Brain microvascular endothelial cell (primary cell): ENCODE results near the gene CDKN2D.

Source experiments
- DNase-seq: peaks from one replicate; pipeline ENCODE4 v3.0.0-alpha.2; 2020
- H3K27ac ChIP-seq: fragments of 250-450 bp; sonication (Bioruptor Pico); 2 replicates; pipeline ENCODE4 v1.5.1; 2020; ENCODE audit warnings: mild to moderate bottlenecking, moderate library complexity
- H3K27me3 ChIP-seq: fragments of 250-450 bp; sonication (Bioruptor Pico); replicated peaks from 2 replicates; pipeline ENCODE4 v1.5.1; 2020; ENCODE audit warnings: mild to moderate bottlenecking
- H3K36me3 ChIP-seq: fragments of 250-450 bp; sonication (Bioruptor Pico); replicated peaks from 2 replicates; pipeline ENCODE4 v1.5.1; 2020; ENCODE audit warnings: mild to moderate bottlenecking
- H3K4me3 ChIP-seq: 2 replicates; pipeline ENCODE4 v1.5.1; 2011; ENCODE audit warnings: low read depth, mild to moderate bottlenecking, control low read depth, low read length, moderate library complexity
- CTCF ChIP-seq: IDR thresholded peaks from 2 replicates; pipeline ENCODE4 v1.5.1; 2011; ENCODE audit warnings: low read depth, mild to moderate bottlenecking, moderate library complexity, low read length, control low read depth, inconsistent platforms; ENCODE audit errors: missing control alignments
- in situ Hi-C: cut with HindIII; loops from 2 replicates; pipeline ENCODE4 v1.10.0; 2017; ENCODE audit warnings: low sequenced_read_pairs, low pct_ligation_motif_present

Gene CDKN2D

GRCh38 chr19:10566408-10566657 is 2.4 kb downstream of the CDKN2D start:
- no peak for TF ChIP-seq CTCF
- in situ Hi-C loops, result no loop called here
- peak overlapping the region; percentile 34 for H3K27ac ChIP-seq
- H3K27me3 ChIP-seq, result no peaks in the 10 kb centered on the region
- H3K36me3 ChIP-seq, result peaks cover 2% of the 10 kb centered on the region
- DNase-seq, result no peak
- peak overlapping the region; percentile 90 for H3K4me3 ChIP-seq

GRCh38 chr19:10565567-10566407 is 3.0 kb downstream of the CDKN2D start, which contains the start of gene KRI1:
Gene KRI1, minus strand, starts transcription at chr19:10566010. Its CDS starts 11 bp downstream, at chr19:10565999.
- H3K27me3 ChIP-seq, result no peaks in the 10 kb centered on the region
- peaks cover 5% of the 10 kb centered on the region for H3K36me3 ChIP-seq
- peak within 1 kb of the TSS; percentile 34 for H3K27ac ChIP-seq
- no peak for TF ChIP-seq CTCF
- DNase-seq, result peak; percentile 96
- in situ Hi-C loops, result no loop called here
- peak within 1 kb of the TSS; percentile 90 for H3K4me3 ChIP-seq

- in situ Hi-C loops, result no loop called here
- Histone ChIP-seq H3K27me3 (no peaks in the 10 kb centered on the region), H3K4me3 (peak overlapping the region; percentile 90), H3K36me3 (peaks cover 12% of the 10 kb centered on the region), H3K27ac (peak overlapping the region; percentile 17)
- peak; percentile 24 for DNase-seq
- peak; percentile 57 for TF ChIP-seq CTCF
These were observed 3.7 kb downstream of the CDKN2D start for GRCh38 chr19:10565028-10565566.

- Histone ChIP-seq H3K36me3 (peaks cover 27% of the 10 kb centered on the region), H3K27me3 (no peaks in the 10 kb centered on the region), H3K4me3 (no peak overlapping the region), H3K27ac (no peak overlapping the region)
- in situ Hi-C loops, result no loop called here
- DNase-seq, result no peak
- TF ChIP-seq CTCF, result no peak
These were observed 6.2 kb downstream of the CDKN2D start for GRCh38 chr19:10562609-10563008.

GRCh38 chr19:10560154-10560553 is 8.6 kb downstream of the CDKN2D start:
- H3K36me3 ChIP-seq, result peaks cover 46% of the 10 kb centered on the region
- in situ Hi-C loops, result no loop called here

More at GRCh38 chr19:10560154-10560553, 8.6 kb downstream of the CDKN2D start:
- no peak for TF ChIP-seq CTCF
- H3K4me3 ChIP-seq, result no peak overlapping the region
- H3K27me3 ChIP-seq, result no peaks in the 10 kb centered on the region
- no peak overlapping the region for H3K27ac ChIP-seq
- DNase-seq, result no peak
